SK-N-SH treated with all-trans-retinoic acid at 6 μM for 48 hours (cell line): ENCODE results near the gene TRMT11.

Experiments used
- ATAC-seq: fragments of 200-7000 bp; cut with Tn5 transposase; 3 replicates; pipeline ENCODE4 v1.9.1; 2020; ENCODE audit warnings: mild to moderate bottlenecking, moderate library complexity
- ARNTL ChIP-seq: fragments of 450-650 bp; formaldehyde crosslinking; IDR thresholded peaks from 2 replicates; pipeline ENCODE4 v1.5.0; 2020; ENCODE audit warnings: low read depth, mild to moderate bottlenecking, moderate library complexity, borderline replicate concordance
- BACH2 ChIP-seq: fragments of 250-450 bp; sonication (Bioruptor Pico); IDR thresholded peaks from 2 replicates; pipeline ENCODE4 v1.9.0; 2021; ENCODE audit warnings: mild to moderate bottlenecking, borderline replicate concordance
- CSDC2 ChIP-seq: fragments of 250-450 bp; sonication (Bioruptor Pico); IDR thresholded peaks from 2 replicates; pipeline ENCODE4 v1.5.0; 2020; ENCODE audit warnings: mild to moderate bottlenecking, moderate library complexity
- CSRNP3 ChIP-seq: fragments of 250-450 bp; sonication (Bioruptor Pico); IDR thresholded peaks from 2 replicates; pipeline ENCODE4 v1.5.1; 2021; ENCODE audit warnings: mild to moderate bottlenecking, moderate library complexity
- GLIS3 ChIP-seq: fragments of 250-450 bp; sonication (Bioruptor Pico); IDR thresholded peaks from 2 replicates; pipeline ENCODE4 v1.5.0; 2020; ENCODE audit warnings: mild to moderate bottlenecking, moderate library complexity
- ISL1 ChIP-seq: fragments of 250-450 bp; sonication (Bioruptor Pico); IDR thresholded peaks from 2 replicates; pipeline ENCODE4 v2.1.2; 2022; ENCODE audit warnings: mild to moderate bottlenecking, moderate library complexity
- OSR1 ChIP-seq: fragments of 250-450 bp; sonication (Bioruptor Pico); IDR thresholded peaks from 2 replicates; pipeline ENCODE4 v1.8.0; 2022; ENCODE audit warnings: moderate library complexity, mild to moderate bottlenecking, inconsistent platforms
- PATZ1 ChIP-seq: fragments of 250-450 bp; sonication (Bioruptor Pico); IDR thresholded peaks from 2 replicates; pipeline ENCODE4 v1.8.0; 2020; ENCODE audit warnings: mild to moderate bottlenecking, moderate library complexity, borderline replicate concordance
- PPARA ChIP-seq: fragments of 250-450 bp; sonication (Bioruptor Pico); IDR thresholded peaks from 2 replicates; pipeline ENCODE4 v1.5.0; 2020; ENCODE audit warnings: mild to moderate bottlenecking, borderline replicate concordance
- RARB ChIP-seq: fragments of 250-450 bp; sonication (Bioruptor Pico); IDR thresholded peaks from 2 replicates; pipeline ENCODE4 v1.8.0; 2021; ENCODE audit warnings: mild to moderate bottlenecking, moderate library complexity
- SNAI2 ChIP-seq: fragments of 250-450 bp; sonication (Bioruptor Pico); IDR thresholded peaks from 2 replicates; pipeline ENCODE4 v1.5.0; 2020; ENCODE audit warnings: mild to moderate bottlenecking, moderate library complexity
- TCF4 ChIP-seq: fragments of 250-450 bp; sonication (Bioruptor Pico); IDR thresholded peaks from 2 replicates; pipeline ENCODE4 v1.8.0; 2021; ENCODE audit warnings: mild to moderate bottlenecking, moderate library complexity, borderline replicate concordance
- TOX ChIP-seq: fragments of 250-450 bp; sonication (Bioruptor Pico); IDR thresholded peaks from 2 replicates; pipeline ENCODE4 v1.8.0; 2021; ENCODE audit warnings: mild to moderate bottlenecking, moderate library complexity, borderline replicate concordance
- TSHZ2 ChIP-seq: fragments of 250-450 bp; sonication (Bioruptor Pico); IDR thresholded peaks from 2 replicates; pipeline ENCODE4 v1.5.0; 2020; ENCODE audit warnings: mild to moderate bottlenecking, moderate library complexity
- ZC3H10 ChIP-seq: fragments of 250-450 bp; sonication (Bioruptor Pico); IDR thresholded peaks from 2 replicates; pipeline ENCODE4 v1.5.1; 2021; ENCODE audit warnings: mild to moderate bottlenecking, moderate library complexity
- ZFP3 ChIP-seq: fragments of 250-450 bp; sonication (Bioruptor Pico); IDR thresholded peaks from 2 replicates; pipeline ENCODE4 v1.5.0; 2020; ENCODE audit warnings: mild to moderate bottlenecking, moderate library complexity
- ZFP30 ChIP-seq: fragments of 450-650 bp; formaldehyde crosslinking; IDR thresholded peaks from 2 replicates; pipeline ENCODE4 v1.5.0; 2022; ENCODE audit warnings: mild to moderate bottlenecking, moderate library complexity
- ZNF565 ChIP-seq: fragments of 450-650 bp; formaldehyde crosslinking; conservative IDR thresholded peaks from 2 replicates; pipeline ENCODE4 v1.5.0; 2020; ENCODE audit warnings: low read depth, mild to moderate bottlenecking, moderate library complexity
- ZNF70 ChIP-seq: fragments of 450-650 bp; formaldehyde crosslinking; IDR thresholded peaks from 2 replicates; pipeline ENCODE4 v1.5.0; 2020; ENCODE audit warnings: mild to moderate bottlenecking, moderate library complexity
- ZNF8 ChIP-seq: fragments of 450-650 bp; formaldehyde crosslinking; IDR thresholded peaks from 2 replicates; pipeline ENCODE4 v1.5.0; 2020; ENCODE audit warnings: mild to moderate bottlenecking, moderate library complexity
- TF ChIP-seq, protein P1 (sequence below): fragments of 250-450 bp; sonication (Bioruptor Pico); IDR thresholded peaks from 2 replicates; pipeline ENCODE4 v1.5.1; 2020; ENCODE audit warnings: low read depth, mild to moderate bottlenecking, moderate library complexity

TRMT11 gene

GRCh38 chr6:125991653-125992052, 5.3 kb downstream of the TRMT11 start:
- TF ChIP-seq SNAI2 (CRISPR knock-in tag) = no peak
- no peak for TF ChIP-seq RARB (CRISPR knock-in tag)
- no peak for TF ChIP-seq PATZ1
- TF ChIP-seq ARNTL (CRISPR knock-in tag) = no peak
- TF ChIP-seq ZC3H10 (CRISPR knock-in tag) = no peak
- TF ChIP-seq ISL1 (CRISPR knock-in tag) = no peak
- TF ChIP-seq, protein P1, sequence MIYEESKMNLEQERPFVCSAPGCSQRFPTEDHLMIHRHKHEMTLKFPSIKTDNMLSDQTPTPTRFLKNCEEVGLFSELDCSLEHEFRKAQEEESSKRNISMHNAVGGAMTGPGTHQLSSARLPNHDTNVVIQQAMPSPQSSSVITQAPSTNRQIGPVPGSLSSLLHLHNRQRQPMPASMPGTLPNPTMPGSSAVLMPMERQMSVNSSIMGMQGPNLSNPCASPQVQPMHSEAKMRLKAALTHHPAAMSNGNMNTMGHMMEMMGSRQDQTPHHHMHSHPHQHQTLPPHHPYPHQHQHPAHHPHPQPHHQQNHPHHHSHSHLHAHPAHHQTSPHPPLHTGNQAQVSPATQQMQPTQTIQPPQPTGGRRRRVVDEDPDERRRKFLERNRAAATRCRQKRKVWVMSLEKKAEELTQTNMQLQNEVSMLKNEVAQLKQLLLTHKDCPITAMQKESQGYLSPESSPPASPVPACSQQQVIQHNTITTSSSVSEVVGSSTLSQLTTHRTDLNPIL (CRISPR knock-in tag) = no peak
- no peak for TF ChIP-seq TOX
- no peak for TF ChIP-seq TSHZ2
- no peak for ATAC-seq

DNA sequence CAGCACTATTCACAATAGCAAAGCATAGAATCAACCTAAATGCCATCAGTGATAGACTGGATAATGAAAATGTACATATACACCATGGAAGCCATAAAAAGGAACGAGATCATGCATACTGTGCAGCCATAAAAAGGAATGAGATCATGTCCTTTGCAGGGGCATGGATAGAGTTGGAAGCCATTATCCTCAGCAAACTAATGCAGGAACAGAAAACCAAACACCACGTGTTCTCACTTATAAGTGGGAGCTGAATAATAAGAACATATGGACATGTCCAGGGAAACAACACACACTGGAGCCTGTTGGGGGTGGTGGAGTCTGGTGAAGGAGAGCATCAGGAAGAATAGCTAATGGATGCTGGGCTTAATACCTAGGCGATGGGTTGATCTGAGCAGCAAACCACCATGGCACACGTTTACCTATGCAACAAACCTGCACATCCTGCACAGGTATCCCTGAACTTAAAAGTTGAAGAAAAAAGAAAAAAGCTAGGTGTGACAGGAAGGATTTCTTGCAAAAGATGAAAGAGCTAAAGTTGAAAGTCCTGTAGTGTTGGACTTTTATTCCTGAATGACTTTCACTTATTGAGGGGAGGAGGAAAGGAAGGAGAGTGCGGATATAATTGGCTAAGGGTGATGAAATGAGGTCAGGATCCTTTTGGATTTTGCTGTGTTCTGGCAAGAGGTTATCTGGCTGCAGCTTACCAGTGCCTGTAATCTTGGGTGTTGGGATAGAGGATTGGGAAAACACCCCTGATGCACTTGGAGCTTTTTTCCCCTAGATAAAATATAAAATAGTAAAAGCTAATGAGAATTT, 8.5 kb downstream of the TRMT11 start:
- no peak for ATAC-seq
- TF ChIP-seq ZC3H10 (CRISPR knock-in tag) = no peak
- TF ChIP-seq ZFP30 (CRISPR knock-in tag) = no peak
- TF ChIP-seq OSR1 (CRISPR knock-in tag) = no peak
- no peak for TF ChIP-seq PPARA
- TF ChIP-seq ZNF70 (CRISPR knock-in tag) = no peak
- no peak for TF ChIP-seq CSDC2
- TF ChIP-seq, protein P1 (CRISPR knock-in tag) = no peak
- no peak for TF ChIP-seq BACH2
- no peak for TF ChIP-seq PATZ1
- no peak for TF ChIP-seq TSHZ2
- no peak for TF ChIP-seq ZFP3
- TF ChIP-seq TCF4 (CRISPR knock-in tag) = no peak
- no peak for TF ChIP-seq GLIS3 (CRISPR knock-in tag)
- TF ChIP-seq ARNTL (CRISPR knock-in tag) = no peak
- no peak for TF ChIP-seq RARB (CRISPR knock-in tag)
- no peak for TF ChIP-seq TOX
- TF ChIP-seq SNAI2 (CRISPR knock-in tag) = no peak
- no peak for TF ChIP-seq CSRNP3 (CRISPR knock-in tag)
- TF ChIP-seq ZNF8 = no peak
- TF ChIP-seq ZNF565 = no peak
- TF ChIP-seq, all 23 proteins: peak for 0
